Mesothelial cell of epicardium (in vitro differentiated cells): ENCODE results near the gene ASTN2. TPM values are rescaled to one million over a fixed set of nuclear protein-coding genes. Genes with fewer than 3 reads are reported as not detected.

ENCODE experiments used
- DNase-seq, 2 experiments: peaks; one replicate each; pipeline ENCODE4 v3.0.0; 2021; ENCODE audit warnings: low spot score in 2 of 2; ENCODE audit not compliant: unreplicated experiment in 2 of 2
- H3K27ac Mint-ChIP-seq: 2 replicates; pipeline ENCODE4 v1.8.0; 2021; ENCODE audit warnings: mixed read lengths
- H3K27me3 Mint-ChIP-seq: 2 replicates; pipeline ENCODE4 v1.8.0; 2021; ENCODE audit warnings: low read depth, mixed read lengths
- H3K36me3 Mint-ChIP-seq: 2 replicates; pipeline ENCODE4 v1.8.0; 2021; ENCODE audit warnings: mixed read lengths
- H3K4me1 Mint-ChIP-seq: 2 replicates; pipeline ENCODE4 v1.8.0; 2021; ENCODE audit warnings: mixed read lengths
- H3K4me3 Mint-ChIP-seq: 2 replicates; pipeline ENCODE4 v1.8.0; 2021; ENCODE audit warnings: mild to moderate bottlenecking, moderate library complexity, mixed read lengths
- H3K9me3 Mint-ChIP-seq: 2 replicates; pipeline ENCODE4 v1.8.0; 2021; ENCODE audit warnings: mixed read lengths
- CTCF ChIP-seq: fragments of 200-600 bp; sonication (generic); IDR thresholded peaks from one replicate; pipeline ENCODE4 v1.5.0; 2021; ENCODE audit warnings: antibody characterized with exemption; ENCODE audit not compliant: unreplicated experiment
- total RNA-seq: library from RNA; stranded (reverse); gene quantifications from 3 replicates; pipeline ENCODE4 v1.2.1, GENCODE V29; 2021

Gene ASTN2
- total RNA-seq, 1 donor from 2014 or later = 12.2 TPM

GRCh38 chr9:117060963-117061362 is 353.9 kb downstream of the ASTN2 start:
- peaks cover 4% of the 10 kb centered on the region for H3K9me3 Mint-ChIP-seq
- peaks cover 21% of the 10 kb centered on the region for H3K27me3 Mint-ChIP-seq
- no peak for DNase-seq
- TF ChIP-seq CTCF = no peak
- no peak overlapping the region for H3K4me3 Mint-ChIP-seq
- H3K36me3 Mint-ChIP-seq = no peaks in the 10 kb centered on the region
- H3K27ac Mint-ChIP-seq = no peak overlapping the region
- H3K4me1 Mint-ChIP-seq = peaks cover 11% of the 10 kb centered on the region

- H3K4me3 Mint-ChIP-seq = no peak overlapping the region
- peaks cover 10% of the 10 kb centered on the region for H3K27me3 Mint-ChIP-seq
- no peak for DNase-seq
- no peaks in the 10 kb centered on the region for H3K4me1 Mint-ChIP-seq
- no peaks in the 10 kb centered on the region for H3K36me3 Mint-ChIP-seq
- TF ChIP-seq CTCF = no peak
- no peaks in the 10 kb centered on the region for H3K9me3 Mint-ChIP-seq
- no peak overlapping the region for H3K27ac Mint-ChIP-seq
Observed at GRCh38 chr9:117050007-117050406, 364.9 kb downstream of the ASTN2 start.

GRCh38 chr9:117046666-117047327 is 368.1 kb downstream of the ASTN2 start:
- H3K27me3 Mint-ChIP-seq = peaks cover 14% of the 10 kb centered on the region
- no peak overlapping the region for H3K27ac Mint-ChIP-seq
- H3K36me3 Mint-ChIP-seq = no peaks in the 10 kb centered on the region
- no peak overlapping the region for H3K4me3 Mint-ChIP-seq
- DNase-seq = no peak
- no peaks in the 10 kb centered on the region for H3K9me3 Mint-ChIP-seq
- no peaks in the 10 kb centered on the region for H3K4me1 Mint-ChIP-seq
- no peak for TF ChIP-seq CTCF

- Mint-ChIP-seq H3K27ac (no peak overlapping the region), H3K4me3 (no peak overlapping the region), H3K36me3 (no peaks in the 10 kb centered on the region), H3K4me1 (no peaks in the 10 kb centered on the region), H3K27me3 (peaks cover 12% of the 10 kb centered on the region), H3K9me3 (no peaks in the 10 kb centered on the region)
- no peak for TF ChIP-seq CTCF
- DNase-seq = no peak
Observed at GRCh38 chr9:117044241-117044640, 370.6 kb downstream of the ASTN2 start.

- no peaks in the 10 kb centered on the region for H3K4me1 Mint-ChIP-seq
- TF ChIP-seq CTCF = no peak
- H3K4me3 Mint-ChIP-seq = no peak overlapping the region
- H3K27me3 Mint-ChIP-seq = peaks cover 13% of the 10 kb centered on the region
- H3K36me3 Mint-ChIP-seq = no peaks in the 10 kb centered on the region
- DNase-seq = no peak
- no peak overlapping the region for H3K27ac Mint-ChIP-seq
- H3K9me3 Mint-ChIP-seq = no peaks in the 10 kb centered on the region
Observed at GRCh38 chr9:117043159-117043558, 371.7 kb downstream of the ASTN2 start.

GRCh38 chr9:117035546-117035945 is 379.3 kb downstream of the ASTN2 start:
- TF ChIP-seq CTCF = no peak
- Mint-ChIP-seq H3K4me1 (no peaks in the 10 kb centered on the region), H3K27me3 (peaks cover 5% of the 10 kb centered on the region), H3K27ac (no peak overlapping the region), H3K9me3 (no peaks in the 10 kb centered on the region), H3K4me3 (no peak overlapping the region), H3K36me3 (no peaks in the 10 kb centered on the region)
- no peak for DNase-seq
